Mammary epithelial cell (primary cell): ENCODE measurements around the gene ANGPTL4.
"Not testable (repeated sequence)": the region's sequence is repeated elsewhere in the genome, so short reads cannot be mapped to it uniquely, and the experiment has no call there.

Experiments
- CTCF ChIP-seq, 2 donors: IDR thresholded peaks in 1 of 2; conservative IDR thresholded peaks in 1 of 2; 2 replicates each; pipeline ENCODE4 v1.5.1; 2011 to 2012; ENCODE audit warnings: inconsistent platforms in 2 of 2, low read length in 2 of 2, mild to moderate bottlenecking in 2 of 2, control low read depth in 1 of 2, low read depth in 1 of 2; ENCODE audit not compliant: insufficient read depth in 1 of 2; ENCODE audit errors: extremely low read depth in 1 of 2
- EZH2 ChIP-seq: IDR thresholded peaks from 2 replicates; pipeline ENCODE4 v1.6.1; 2012; ENCODE audit warnings: low read length, inconsistent platforms, borderline replicate concordance

- TF ChIP-seq CTCF (conservative IDR thresholded peaks at IDR 0.05 in 1 of 2, IDR thresholded peaks at IDR 0.05 in 1 of 2; ENCODE audit: extremely low read depth in 1 of 2, insufficient read depth in 1 of 2, low read depth in 1 of 2, low read length in 2 of 2); EZH2: not testable (repeated sequence)
Observed at GRCh38 chr19:8384569-8384968, 20.6 kb downstream of the ANGPTL4 start.
